ENCODE measurements around the gene APCDD1L.

APCDD1L gene

GRCh38 chr20:58434326-58434725, 80.9 kb downstream of the APCDD1L start:
- DNase-seq (ENCODE audit: low read depth in 1 of 2, low spot score in 1 of 2) = no peak
- no peak for TF ChIP-seq GABPA (IDR thresholded peaks at IDR 0.05; ENCODE audit: low read depth)
- TF ChIP-seq, protein P1, sequence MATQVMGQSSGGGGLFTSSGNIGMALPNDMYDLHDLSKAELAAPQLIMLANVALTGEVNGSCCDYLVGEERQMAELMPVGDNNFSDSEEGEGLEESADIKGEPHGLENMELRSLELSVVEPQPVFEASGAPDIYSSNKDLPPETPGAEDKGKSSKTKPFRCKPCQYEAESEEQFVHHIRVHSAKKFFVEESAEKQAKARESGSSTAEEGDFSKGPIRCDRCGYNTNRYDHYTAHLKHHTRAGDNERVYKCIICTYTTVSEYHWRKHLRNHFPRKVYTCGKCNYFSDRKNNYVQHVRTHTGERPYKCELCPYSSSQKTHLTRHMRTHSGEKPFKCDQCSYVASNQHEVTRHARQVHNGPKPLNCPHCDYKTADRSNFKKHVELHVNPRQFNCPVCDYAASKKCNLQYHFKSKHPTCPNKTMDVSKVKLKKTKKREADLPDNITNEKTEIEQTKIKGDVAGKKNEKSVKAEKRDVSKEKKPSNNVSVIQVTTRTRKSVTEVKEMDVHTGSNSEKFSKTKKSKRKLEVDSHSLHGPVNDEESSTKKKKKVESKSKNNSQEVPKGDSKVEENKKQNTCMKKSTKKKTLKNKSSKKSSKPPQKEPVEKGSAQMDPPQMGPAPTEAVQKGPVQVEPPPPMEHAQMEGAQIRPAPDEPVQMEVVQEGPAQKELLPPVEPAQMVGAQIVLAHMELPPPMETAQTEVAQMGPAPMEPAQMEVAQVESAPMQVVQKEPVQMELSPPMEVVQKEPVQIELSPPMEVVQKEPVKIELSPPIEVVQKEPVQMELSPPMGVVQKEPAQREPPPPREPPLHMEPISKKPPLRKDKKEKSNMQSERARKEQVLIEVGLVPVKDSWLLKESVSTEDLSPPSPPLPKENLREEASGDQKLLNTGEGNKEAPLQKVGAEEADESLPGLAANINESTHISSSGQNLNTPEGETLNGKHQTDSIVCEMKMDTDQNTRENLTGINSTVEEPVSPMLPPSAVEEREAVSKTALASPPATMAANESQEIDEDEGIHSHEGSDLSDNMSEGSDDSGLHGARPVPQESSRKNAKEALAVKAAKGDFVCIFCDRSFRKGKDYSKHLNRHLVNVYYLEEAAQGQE (IDR thresholded peaks at IDR 0.05; ENCODE audit: insufficient replicate concordance, low read depth) = no peak
- TF ChIP-seq, protein P2, sequence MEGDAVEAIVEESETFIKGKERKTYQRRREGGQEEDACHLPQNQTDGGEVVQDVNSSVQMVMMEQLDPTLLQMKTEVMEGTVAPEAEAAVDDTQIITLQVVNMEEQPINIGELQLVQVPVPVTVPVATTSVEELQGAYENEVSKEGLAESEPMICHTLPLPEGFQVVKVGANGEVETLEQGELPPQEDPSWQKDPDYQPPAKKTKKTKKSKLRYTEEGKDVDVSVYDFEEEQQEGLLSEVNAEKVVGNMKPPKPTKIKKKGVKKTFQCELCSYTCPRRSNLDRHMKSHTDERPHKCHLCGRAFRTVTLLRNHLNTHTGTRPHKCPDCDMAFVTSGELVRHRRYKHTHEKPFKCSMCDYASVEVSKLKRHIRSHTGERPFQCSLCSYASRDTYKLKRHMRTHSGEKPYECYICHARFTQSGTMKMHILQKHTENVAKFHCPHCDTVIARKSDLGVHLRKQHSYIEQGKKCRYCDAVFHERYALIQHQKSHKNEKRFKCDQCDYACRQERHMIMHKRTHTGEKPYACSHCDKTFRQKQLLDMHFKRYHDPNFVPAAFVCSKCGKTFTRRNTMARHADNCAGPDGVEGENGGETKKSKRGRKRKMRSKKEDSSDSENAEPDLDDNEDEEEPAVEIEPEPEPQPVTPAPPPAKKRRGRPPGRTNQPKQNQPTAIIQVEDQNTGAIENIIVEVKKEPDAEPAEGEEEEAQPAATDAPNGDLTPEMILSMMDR (IDR thresholded peaks at IDR 0.05; ENCODE audit: insufficient read depth, low read length) = no peak
- no peak for TF ChIP-seq SPI1 (IDR thresholded peaks at IDR 0.05; ENCODE audit: borderline replicate concordance, low read depth)
- no peak for TF ChIP-seq POLR2AphosphoS5 (IDR thresholded peaks at IDR 0.05; ENCODE audit: low read depth)
- Histone ChIP-seq H3K27ac (replicated peaks) (no peak overlapping the region), H3K4me3 (replicated peaks; ENCODE audit: insufficient read depth, low read length) (no peak overlapping the region), H3K27me3 (ENCODE audit: insufficient read depth, poor library complexity, severe bottlenecking) (no peaks in the 10 kb centered on the region)

- DNase-seq (ENCODE audit: low read depth in 1 of 2, low spot score in 1 of 2) = no peak
- Histone ChIP-seq H3K27me3 (ENCODE audit: insufficient read depth, poor library complexity, severe bottlenecking) (no peaks in the 10 kb centered on the region), H3K4me3 (replicated peaks; ENCODE audit: insufficient read depth, low read length) (no peak overlapping the region), H3K27ac (replicated peaks) (no peak overlapping the region)
- TF ChIP-seq GABPA (IDR thresholded peaks at IDR 0.05; ENCODE audit: low read depth) = no peak
- TF ChIP-seq, protein P1 (IDR thresholded peaks at IDR 0.05; ENCODE audit: insufficient replicate concordance, low read depth) = no peak
- TF ChIP-seq, protein P2 (IDR thresholded peaks at IDR 0.05; ENCODE audit: insufficient read depth, low read length) = no peak
- TF ChIP-seq SPI1 (IDR thresholded peaks at IDR 0.05; ENCODE audit: borderline replicate concordance, low read depth) = no peak
- no peak for TF ChIP-seq POLR2AphosphoS5 (IDR thresholded peaks at IDR 0.05; ENCODE audit: low read depth)
These were observed 81.4 kb downstream of the APCDD1L start for GRCh38 chr20:58433759-58434158.

- H3K4me3 ChIP-seq (replicated peaks; ENCODE audit: insufficient read depth, low read length) = no peak overlapping the region
- H3K27ac ChIP-seq (replicated peaks) = no peak overlapping the region
- TF ChIP-seq SPI1 (IDR thresholded peaks at IDR 0.05; ENCODE audit: borderline replicate concordance, low read depth) = no peak
- no peak for TF ChIP-seq POLR2AphosphoS5 (IDR thresholded peaks at IDR 0.05; ENCODE audit: low read depth)
- TF ChIP-seq, protein P2 (IDR thresholded peaks at IDR 0.05; ENCODE audit: insufficient read depth, low read length) = no peak
- TF ChIP-seq, protein P1 (IDR thresholded peaks at IDR 0.05; ENCODE audit: insufficient replicate concordance, low read depth) = no peak
- TF ChIP-seq GABPA (IDR thresholded peaks at IDR 0.05; ENCODE audit: low read depth) = no peak
- no peaks in the 10 kb centered on the region for H3K27me3 ChIP-seq (ENCODE audit: insufficient read depth, poor library complexity, severe bottlenecking)
- DNase-seq (ENCODE audit: low read depth in 1 of 2, low spot score in 1 of 2) = no peak
These were observed 82.1 kb downstream of the APCDD1L start for GRCh38 chr20:58433029-58433647.

Measured in HL-60 (cell line).